Measurements from ENCODE around the gene ANO1.

- TF ChIP-seq CTCF (IDR thresholded peaks at IDR 0.05) (no peak), ZFX (IDR thresholded peaks at IDR 0.05; ENCODE audit: borderline replicate concordance) (no peak)
Observed at GRCh38 chr11:70060611-70061293, 17.4 kb upstream of the ANO1 start.
